Left lung (tissue), 10 donors: ENCODE data around the gene F12. TPM values are rescaled to one million over a fixed set of nuclear protein-coding genes. Genes with fewer than 3 reads are reported as not detected.

Experiments
- ATAC-seq: fragments of 200-7000 bp; cut with Tn5 transposase; one replicate; pipeline ENCODE4 v1.9.1; 2020; ENCODE audit warnings: moderate library complexity
- DNase-seq, 4 donors: peaks; one replicate each; pipeline ENCODE4 v3.0.0-alpha.2; 2013 to 2020
- H3K27ac ChIP-seq, 2 donors: fragments of 200-600 bp; sonication (generic) in 1 of 2; one replicate each; pipeline versions ENCODE4 v1.5.0 to v1.8.0; 2020 to 2021
- H3K27me3 ChIP-seq, 2 donors: fragments of 200-600 bp; sonication (generic) in 1 of 2; one replicate each; pipeline versions ENCODE4 v1.5.0 to v1.8.0; 2020 to 2021
- H3K36me3 ChIP-seq, 2 donors: fragments of 200-600 bp; sonication (generic) in 1 of 2; one replicate each; pipeline versions ENCODE4 v1.5.0 to v1.8.0; 2020 to 2021
- H3K4me1 ChIP-seq, 2 donors: fragments of 200-600 bp; one replicate each; pipeline ENCODE4 v1.8.0; 2021
- H3K4me3 ChIP-seq, 2 donors: fragments of 200-600 bp; sonication (generic) in 1 of 2; one replicate each; pipeline versions ENCODE4 v1.5.0 to v1.8.0; 2020 to 2021; ENCODE audit warnings: mild to moderate bottlenecking in 1 of 2
- H3K9me3 ChIP-seq, 2 donors: fragments of 200-600 bp; sonication (generic) in 1 of 2; one replicate each; pipeline versions ENCODE4 v1.5.0 to v1.8.0; 2020 to 2021
- CTCF ChIP-seq, 2 donors: fragments of 200-600 bp; sonication (generic) in 1 of 2; IDR thresholded peaks; one replicate each; pipeline versions ENCODE4 v1.5.0 to v1.8.0; 2021; ENCODE audit warnings: antibody characterized with exemption in 2 of 2
- intact Hi-C, 2 donors: fragments of 100-400 bp; cut with DNase I; formaldehyde crosslinking; loops; one replicate each; pipeline versions ENCODE4 v1.11.2 to v1.14.2; 2022
- polyA plus RNA-seq, 6 donors: library from polyadenylated mRNA; unstranded; fragments of 120-200 nt; gene quantifications; one replicate each; pipeline ENCODE4 v1.2.1, GENCODE V29; 2013; ENCODE audit not compliant: insufficient read length in 6 of 6
- total RNA-seq, 2 donors: library from RNA; stranded (reverse); fragmentation: NEBNext Ultra II Directional; extraction: Animal tissue kit (Norgen Biotek cat#: 25700); gene quantifications; one replicate each; pipeline ENCODE4 v1.2.1, GENCODE V29; 2021
- donor health status: DM: no; HTN: yes; CAD: no.
- donor health status: DM: no; HTN: no; CAD: no.

F12 gene
- total and polyA plus RNA-seq, 8 donors = 0.20 to 1.1 (median 0.35) TPM; not detected in 1

DNA sequence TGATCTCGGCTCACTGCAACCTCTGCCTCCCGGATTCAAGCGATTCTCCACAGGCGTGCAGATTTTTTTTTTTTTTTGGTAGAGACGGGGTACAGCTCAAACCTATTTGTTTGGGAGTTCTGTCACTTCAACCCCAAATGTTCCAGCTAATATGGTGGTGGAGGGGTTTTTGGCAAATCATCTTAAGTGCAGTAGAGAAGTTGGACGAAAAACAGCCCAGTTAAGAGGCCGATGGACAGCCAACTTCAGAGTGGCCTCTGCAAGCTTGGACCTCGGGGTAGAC lies 36.5 kb upstream of the F12 start:
- H3K9me3 ChIP-seq = no peaks in the 10 kb centered on the region
- peak overlapping the region in 1 of 2 donors; percentile 50 for H3K4me3 ChIP-seq
- intact Hi-C loops = no loop called here

DNA sequence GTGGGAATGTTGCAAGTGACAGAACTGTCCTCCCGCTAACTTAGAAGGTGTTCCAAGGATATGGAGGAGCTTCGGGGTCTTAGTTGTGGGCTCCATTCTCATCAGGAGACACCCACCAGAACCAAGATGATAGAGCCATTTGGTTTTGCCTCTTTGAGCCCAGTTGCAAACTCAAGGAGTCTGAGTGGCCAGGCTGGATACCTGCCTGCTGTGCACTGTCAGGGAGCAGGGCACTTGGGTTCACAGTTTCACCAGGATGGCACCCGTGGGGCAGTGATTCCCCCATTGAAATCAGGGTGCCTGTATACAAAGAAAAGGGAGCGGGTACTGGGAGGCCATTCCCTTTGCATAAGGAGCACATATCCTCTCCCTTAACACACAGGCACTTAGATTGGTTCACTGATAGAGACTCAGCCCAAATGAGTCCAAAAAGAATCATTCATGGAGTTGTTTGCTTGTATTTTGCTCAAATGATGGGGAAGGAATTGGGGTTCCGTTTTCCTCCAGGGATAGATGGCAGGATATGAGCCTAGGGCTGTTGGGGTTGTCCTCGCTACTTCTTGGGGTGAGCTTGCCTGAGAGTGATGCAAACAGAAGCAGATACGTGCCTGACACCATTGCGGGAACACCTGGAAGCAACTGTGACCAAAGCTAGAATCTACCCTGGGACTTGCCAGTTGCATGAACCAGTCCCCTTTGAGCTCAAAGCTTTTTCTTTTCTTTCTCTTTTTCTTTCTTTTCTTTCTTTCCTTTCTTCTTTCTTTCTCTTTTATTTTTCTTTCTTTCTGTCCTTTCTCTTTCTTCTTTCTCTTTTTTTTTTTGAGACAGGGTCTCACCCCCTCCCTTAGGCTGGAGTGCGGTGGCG lies 35.9 kb upstream of the F12 start:
- H3K4me1 ChIP-seq = peaks cover 7 to 41% of the 10 kb centered on the region in 2 donors
- H3K27ac ChIP-seq = peak overlapping the region in 1 of 2 donors; percentile 64
- peaks cover 0 to 37% of the 10 kb centered on the region in 2 donors for H3K36me3 ChIP-seq
- no peak for TF ChIP-seq CTCF (IDR thresholded peaks at IDR 0.05)
- peaks cover 0 to 49% of the 10 kb centered on the region in 2 donors for H3K27me3 ChIP-seq
- DNase-seq (no peak), ATAC-seq (no peak)
- intact Hi-C loops = no loop called here
- no peak overlapping the region for H3K4me3 ChIP-seq
- no peaks in the 10 kb centered on the region for H3K9me3 ChIP-seq

More for the DNA sequence above, 36.5 kb upstream of the F12 start:
- no peak for DNase-seq
- no peak for TF ChIP-seq CTCF (IDR thresholded peaks at IDR 0.05)
- peak overlapping the region in 1 of 2 donors; percentile 64 for H3K27ac ChIP-seq
- H3K4me1 ChIP-seq = peaks cover 7 to 41% of the 10 kb centered on the region in 2 donors
- ATAC-seq = no peak
- H3K27me3 ChIP-seq = peaks cover 0 to 54% of the 10 kb centered on the region in 2 donors
- peaks cover 0 to 31% of the 10 kb centered on the region in 2 donors for H3K36me3 ChIP-seq

GRCh38 chr5:177444106-177445051 lies 35.0 kb upstream of the F12 start:
- H3K4me3 ChIP-seq = no peak overlapping the region
- no peak for TF ChIP-seq CTCF (IDR thresholded peaks at IDR 0.05)
- H3K27ac ChIP-seq = peak overlapping the region in 1 of 2 donors; percentile 28
- ATAC-seq (no peak), DNase-seq (peak in 1 of 4 donors; percentile 52)
- peaks cover 0 to 40% of the 10 kb centered on the region in 2 donors for H3K27me3 ChIP-seq
- intact Hi-C loops = no loop called here
- H3K4me1 ChIP-seq = peaks cover 7 to 41% of the 10 kb centered on the region in 2 donors
- peaks cover 0 to 46% of the 10 kb centered on the region in 2 donors for H3K36me3 ChIP-seq
- no peaks in the 10 kb centered on the region for H3K9me3 ChIP-seq

GRCh38 chr5:177443144-177443983 lies 34.0 kb upstream of the F12 start:
- peaks cover 0 to 29% of the 10 kb centered on the region in 2 donors for H3K27me3 ChIP-seq
- H3K4me1 ChIP-seq = peaks cover 7 to 38% of the 10 kb centered on the region in 2 donors
- TF ChIP-seq CTCF (IDR thresholded peaks at IDR 0.05) = no peak
- H3K9me3 ChIP-seq = no peaks in the 10 kb centered on the region
- no peak overlapping the region for H3K27ac ChIP-seq
- ATAC-seq (no peak), DNase-seq (peak in 1 of 4 donors; percentile 48)
- no peak overlapping the region for H3K4me3 ChIP-seq
- peaks cover 0 to 56% of the 10 kb centered on the region in 2 donors for H3K36me3 ChIP-seq
- intact Hi-C loops = no loop called here
